RWPE1 (cell line): ENCODE results near the gene MICA.

ENCODE experiments used
- CTCF ChIA-PET: fragments of 350-600 bp; sonication (Branson Sonifier 250); formaldehyde crosslinking; extraction: SDS; loops from one replicate; lab custom pipeline; 2021; lab: Yijun Ruan, JAX
- POLR2A ChIA-PET: fragments of 400-600 bp; formaldehyde crosslinking; extraction: SDS; loops from one replicate; lab custom pipeline; 2020; ENCODE audit warnings: antibody characterized with exemption; ENCODE audit not compliant: low non-redundant PET; lab: Yijun Ruan, JAX
- DNase-seq: peaks from one replicate; pipeline ENCODE4 v3.0.0; 2012; ENCODE audit warnings: low spot score
- H3K27ac ChIP-seq: fragments of 450-650 bp; 2 replicates; pipeline ENCODE4 v1.5.1; 2017
- TF ChIP-seq, protein P1 (sequence below): fragments of 450-650 bp; conservative IDR thresholded peaks from 2 replicates; pipeline ENCODE4 v1.5.1; 2017; ENCODE audit warnings: low read depth, mild to moderate bottlenecking

The MICA gene

DNA sequence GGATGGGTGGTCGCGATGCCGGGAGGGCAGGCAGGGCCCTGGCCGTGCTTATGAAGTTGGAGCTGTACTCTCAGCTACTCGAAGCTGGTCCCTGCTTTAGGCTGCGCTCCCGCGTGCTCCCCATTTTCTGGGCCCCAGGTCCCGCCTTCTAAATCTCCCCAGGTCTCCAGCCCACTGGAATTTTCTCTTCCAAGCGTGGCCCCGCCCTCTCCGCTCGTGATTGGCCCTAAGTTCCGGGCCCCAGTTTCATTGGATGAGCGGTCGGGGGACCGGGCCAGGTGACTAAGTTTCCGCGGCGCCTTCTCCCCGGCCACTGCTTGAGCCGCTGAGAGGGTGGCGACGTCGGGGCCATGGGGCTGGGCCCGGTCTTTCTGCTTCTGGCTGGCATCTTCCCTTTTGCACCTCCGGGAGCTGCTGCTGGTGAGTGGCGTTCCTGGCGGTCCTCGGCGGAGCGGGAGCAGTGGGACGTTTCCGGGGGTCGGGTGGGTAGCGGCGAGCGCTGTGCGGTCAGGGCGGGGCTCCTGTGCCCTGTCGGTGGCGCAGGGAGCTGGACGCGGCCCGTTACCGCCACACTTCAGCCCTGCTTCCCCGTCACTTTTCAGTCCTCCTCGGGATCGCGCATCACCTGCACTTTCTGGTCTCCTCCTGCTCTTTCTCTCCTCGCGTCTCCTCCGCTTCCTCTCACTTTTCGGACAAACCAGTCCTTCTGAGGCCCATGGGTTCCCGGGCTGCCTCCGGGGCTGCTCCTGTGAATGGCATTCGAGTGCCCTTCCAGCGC lies at the start of gene MICA:
MICA (plus strand) TSS at position 313 of the 778 bp plus-strand sequence; CDS start at position 351, 38 bp downstream.
- ChIA-PET POLR2A (interaction anchor here (1.0 kb wide), 1 partner anchor 138 kb away, joined by 3 read pairs; no protein-coding TSS in a partner anchor), CTCF (interaction anchor here (0.6 to 1.6 kb wide), 6 partner anchors 36 to 463 kb away, joined by 3 to 6 read pairs (median 3); no protein-coding TSS in a partner anchor)
- peak within 1 kb of the TSS; percentile 94 for H3K27ac ChIP-seq
- DNase-seq = peak; percentile 97
- TF ChIP-seq, protein P1, sequence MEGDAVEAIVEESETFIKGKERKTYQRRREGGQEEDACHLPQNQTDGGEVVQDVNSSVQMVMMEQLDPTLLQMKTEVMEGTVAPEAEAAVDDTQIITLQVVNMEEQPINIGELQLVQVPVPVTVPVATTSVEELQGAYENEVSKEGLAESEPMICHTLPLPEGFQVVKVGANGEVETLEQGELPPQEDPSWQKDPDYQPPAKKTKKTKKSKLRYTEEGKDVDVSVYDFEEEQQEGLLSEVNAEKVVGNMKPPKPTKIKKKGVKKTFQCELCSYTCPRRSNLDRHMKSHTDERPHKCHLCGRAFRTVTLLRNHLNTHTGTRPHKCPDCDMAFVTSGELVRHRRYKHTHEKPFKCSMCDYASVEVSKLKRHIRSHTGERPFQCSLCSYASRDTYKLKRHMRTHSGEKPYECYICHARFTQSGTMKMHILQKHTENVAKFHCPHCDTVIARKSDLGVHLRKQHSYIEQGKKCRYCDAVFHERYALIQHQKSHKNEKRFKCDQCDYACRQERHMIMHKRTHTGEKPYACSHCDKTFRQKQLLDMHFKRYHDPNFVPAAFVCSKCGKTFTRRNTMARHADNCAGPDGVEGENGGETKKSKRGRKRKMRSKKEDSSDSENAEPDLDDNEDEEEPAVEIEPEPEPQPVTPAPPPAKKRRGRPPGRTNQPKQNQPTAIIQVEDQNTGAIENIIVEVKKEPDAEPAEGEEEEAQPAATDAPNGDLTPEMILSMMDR = no peak

DNA sequence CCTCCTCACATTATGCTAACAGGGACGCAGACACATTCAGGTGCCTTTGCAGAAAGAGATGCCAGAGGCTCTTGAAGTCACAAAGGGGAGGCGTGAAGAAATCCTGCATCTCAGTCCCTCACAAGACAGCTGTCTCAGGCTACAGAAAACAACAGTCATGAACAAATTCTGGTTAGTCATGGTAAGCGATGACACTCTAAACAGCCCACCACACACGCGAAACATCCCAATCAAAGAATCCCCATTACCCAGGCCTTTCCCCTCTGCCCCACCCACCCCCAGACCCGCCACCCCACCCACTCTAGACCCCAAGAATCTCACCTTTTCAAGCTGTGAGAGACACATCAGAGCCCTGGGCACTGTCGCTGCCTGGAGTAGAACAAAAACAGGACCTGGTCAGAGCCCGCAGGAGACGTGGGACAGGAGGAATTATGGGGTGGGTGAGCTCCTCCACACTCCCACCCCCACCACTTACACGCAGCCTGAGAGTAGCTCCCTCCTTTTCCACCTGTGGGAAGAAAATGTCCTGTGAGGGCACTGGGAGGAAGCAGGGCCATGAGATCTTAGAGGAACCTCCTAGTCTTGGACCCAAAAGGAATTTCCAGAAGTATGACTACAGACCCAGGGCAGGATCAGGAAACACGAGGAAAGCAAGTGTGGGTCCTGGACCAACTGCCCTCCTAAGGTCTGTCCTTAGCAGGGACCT lies 49.1 kb upstream of the MICA start:
- ChIA-PET POLR2A (no interaction called here), CTCF (no interaction called here)
- H3K27ac ChIP-seq = no peak overlapping the region
- TF ChIP-seq, protein P1 = no peak
- DNase-seq = no peak

DNA sequence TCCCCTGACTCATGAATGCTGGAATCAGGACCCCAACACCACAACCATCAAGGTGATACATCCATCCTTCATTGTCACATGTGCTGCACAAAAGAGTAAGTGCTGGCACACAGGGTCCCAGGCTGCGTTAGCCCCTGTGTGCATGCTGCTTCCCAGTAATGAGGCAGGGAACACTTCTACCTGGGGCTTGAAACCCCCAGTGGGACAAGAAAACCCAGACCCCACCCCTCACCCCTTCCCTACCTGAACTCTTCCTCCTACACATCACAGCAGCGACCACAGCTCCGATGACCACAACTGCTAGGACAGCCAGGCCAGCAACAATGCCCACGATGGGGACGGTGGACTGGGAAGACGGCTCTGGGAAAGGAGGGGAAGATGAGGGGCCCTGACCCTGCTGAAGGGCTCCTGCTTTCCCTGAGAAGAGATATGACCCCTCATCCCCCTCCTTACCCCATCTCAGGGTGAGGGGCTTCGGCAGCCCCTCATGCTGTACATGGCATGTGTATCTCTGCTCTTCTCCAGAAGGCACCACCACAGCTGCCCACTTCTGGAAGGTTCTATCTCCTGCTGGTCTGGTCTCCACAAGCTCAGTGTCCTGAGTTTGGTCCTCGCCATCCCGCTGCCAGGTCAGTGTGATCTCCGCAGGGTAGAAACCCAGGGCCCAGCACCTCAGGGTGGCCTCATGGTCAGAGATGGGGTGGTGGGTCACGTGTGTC lies 48.4 kb upstream of the MICA start:
- H3K27ac ChIP-seq = no peak overlapping the region
- CTCF ChIA-PET = interaction anchor here (0.6 kb wide), 1 partner anchor 1955 kb away, joined by 4 read pairs; no protein-coding TSS in a partner anchor
- POLR2A ChIA-PET = no interaction called here
- TF ChIP-seq, protein P1 = no peak
- DNase-seq = no peak

DNA sequence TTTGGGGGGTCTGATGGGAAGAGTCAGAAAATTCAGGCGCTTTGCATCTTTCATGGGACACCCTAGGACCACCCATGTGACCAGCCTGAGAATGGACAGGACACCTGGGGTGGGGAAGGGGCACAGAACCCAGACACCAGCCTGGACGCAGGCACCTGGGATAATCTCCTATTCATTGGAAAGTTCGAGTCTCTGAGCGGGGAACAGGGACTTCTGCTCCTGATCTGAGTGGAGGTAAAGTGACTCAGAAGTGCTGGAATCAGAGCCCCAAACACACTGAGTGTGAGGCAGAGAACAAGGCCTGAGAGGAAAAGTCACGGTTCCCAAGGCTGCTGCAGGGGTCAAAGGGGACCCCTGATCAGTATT lies 47.8 kb upstream of the MICA start:
- DNase-seq = no peak
- ChIA-PET CTCF (interaction anchor here (0.6 kb wide), 1 partner anchor 1954 kb away, joined by 4 read pairs; no protein-coding TSS in a partner anchor), POLR2A (no interaction called here)
- no peak overlapping the region for H3K27ac ChIP-seq
- TF ChIP-seq, protein P1 = no peak

DNA sequence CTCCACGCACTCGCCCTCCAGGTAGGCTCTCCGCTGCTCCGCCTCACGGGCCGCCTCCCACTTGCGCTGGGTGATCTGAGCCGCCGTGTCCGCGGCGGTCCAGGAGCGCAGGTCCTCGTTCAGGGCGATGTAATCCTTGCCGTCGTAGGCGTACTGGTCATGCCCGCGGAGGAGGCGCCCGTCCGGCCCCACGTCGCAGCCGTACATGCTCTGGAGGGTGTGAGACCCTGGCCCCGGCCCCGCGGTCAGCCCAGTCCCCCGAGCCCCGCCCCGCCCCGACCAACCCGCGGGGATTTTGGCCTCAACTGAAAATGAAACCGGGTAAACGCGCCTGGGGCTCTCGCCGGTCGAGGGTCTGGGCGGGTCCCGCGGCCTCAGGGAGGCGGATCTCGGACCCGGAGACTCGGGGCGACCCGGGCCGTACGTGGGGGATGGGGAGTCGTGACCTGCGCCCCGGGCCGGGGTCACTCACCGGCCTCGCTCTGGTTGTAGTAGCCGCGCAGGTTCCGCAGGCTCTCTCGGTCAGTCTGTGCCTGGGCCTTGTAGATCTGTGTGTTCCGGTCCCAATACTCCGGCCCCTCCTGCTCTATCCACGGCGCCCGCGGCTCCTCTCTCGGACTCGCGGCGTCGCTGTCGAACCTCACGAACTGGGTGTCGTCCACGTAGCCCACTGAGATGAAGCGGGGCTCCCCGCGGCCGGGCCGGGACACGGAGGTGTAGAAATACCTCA lies 47.0 kb upstream of the MICA start:
- peak overlapping the region; percentile 21; the same call in 1 of the 2 replicates for H3K27ac ChIP-seq
- DNase-seq = no peak
- TF ChIP-seq, protein P1 = no peak
- ChIA-PET POLR2A (no interaction called here), CTCF (no interaction called here)
